Neural cell (in vitro differentiated cells): ENCODE measurements around the gene COL6A5. TPM values are rescaled to one million over a fixed set of nuclear protein-coding genes. Genes with fewer than 3 reads are reported as not detected.

Source experiments
- H2AFZ ChIP-seq: fragments of 200-600, 300-800 bp; sonication (generic), shearing (Covaris generic); 2 replicates; pipeline ENCODE4 v1.6.0; 2014; ENCODE audit warnings: low read depth, mild to moderate bottlenecking, antibody characterized with exemption, low read length, moderate library complexity
- H3F3A ChIP-seq: fragments of 200-600 bp; shearing (Covaris generic); 2 replicates; pipeline ENCODE4 v1.6.1; 2016; ENCODE audit warnings: mild to moderate bottlenecking, moderate library complexity, mixed read lengths, antibody characterized with exemption, low read length; ENCODE audit not compliant: insufficient read depth, poor library complexity, severe bottlenecking
- H3K27ac ChIP-seq: fragments of 200-600, 300-800 bp; sonication (generic), shearing (Covaris generic); 2 replicates; pipeline ENCODE4 v1.5.1; 2014; ENCODE audit warnings: mild to moderate bottlenecking, low read length, moderate library complexity
- H3K27me3 ChIP-seq: fragments of 300-800, 200-600 bp; sonication (generic), shearing (Covaris generic); 2 replicates; pipeline ENCODE4 v1.6.0; 2014; ENCODE audit warnings: mild to moderate bottlenecking, low read depth, low read length, moderate library complexity; ENCODE audit not compliant: insufficient read depth
- H3K36me3 ChIP-seq: fragments of 300-800, 200-600 bp; sonication (generic), shearing (Covaris generic); 2 replicates; pipeline ENCODE4 v1.5.1; 2014; ENCODE audit warnings: mild to moderate bottlenecking, antibody characterized with exemption, low read length, moderate library complexity; ENCODE audit not compliant: insufficient read depth
- H3K4me2 ChIP-seq: fragments of 300-800, 200-600 bp; sonication (generic), shearing (Covaris generic); 2 replicates; pipeline ENCODE4 v1.6.0; 2014; ENCODE audit warnings: mild to moderate bottlenecking, low read length
- H3K4me3 ChIP-seq: fragments of 300-800, 200-600 bp; sonication (generic), shearing (Covaris generic); 2 replicates; pipeline ENCODE4 v1.5.1; 2014; ENCODE audit warnings: mild to moderate bottlenecking, low read length, moderate library complexity
- H3K79me2 ChIP-seq: fragments of 200-600 bp; shearing (Covaris generic); replicated peaks from 2 replicates; pipeline ENCODE4 v1.6.0; 2014; ENCODE audit warnings: mild to moderate bottlenecking, low read length, moderate library complexity; ENCODE audit not compliant: insufficient read depth
- H3K9ac ChIP-seq: fragments of 300-800, 200-600 bp; sonication (generic), shearing (Covaris generic); 2 replicates; pipeline ENCODE4 v1.6.1; 2016; ENCODE audit warnings: mild to moderate bottlenecking, low read length, mixed read lengths
- H3K9me2 ChIP-seq: fragments of 200-600 bp; shearing (Covaris generic); 2 replicates; pipeline ENCODE4 v1.6.1; 2016; ENCODE audit warnings: mild to moderate bottlenecking, low read length, mixed read lengths; ENCODE audit not compliant: insufficient read depth
- H3K9me3 ChIP-seq: fragments of 200-600, 300-800 bp; sonication (generic), shearing (Covaris generic); 2 replicates; pipeline ENCODE4 v1.6.1; 2016; ENCODE audit warnings: mild to moderate bottlenecking, mixed run types, low read length, moderate library complexity, mixed read lengths
- H4K20me1 ChIP-seq: fragments of 200-600 bp; shearing (Covaris generic); 2 replicates; pipeline ENCODE4 v1.6.1; 2016; ENCODE audit warnings: mild to moderate bottlenecking, mixed run types; ENCODE audit not compliant: insufficient read depth
- CTCF ChIP-seq: fragments of 450-650 bp; IDR thresholded peaks from 2 replicates; pipeline ENCODE4 v1.5.1; 2014; ENCODE audit warnings: antibody characterized with exemption, mild to moderate bottlenecking, moderate library complexity; ENCODE audit not compliant: poor library complexity, severe bottlenecking
- EP300 ChIP-seq: fragments of 450-650 bp; conservative IDR thresholded peaks from 2 replicates; pipeline ENCODE4 v1.6.1; 2014; ENCODE audit warnings: antibody characterized with exemption, mild to moderate bottlenecking, moderate library complexity; ENCODE audit not compliant: poor library complexity, severe bottlenecking
- EZH2 ChIP-seq: fragments of 200-600, 300-800 bp; shearing (Covaris generic), sonication (generic); IDR thresholded peaks from 2 replicates; pipeline ENCODE4 v1.6.1; 2014; ENCODE audit warnings: antibody characterized with exemption, low read length, borderline replicate concordance, mild to moderate bottlenecking; ENCODE audit not compliant: insufficient read depth, poor library complexity, severe bottlenecking
- MXI1 ChIP-seq: fragments of 450-650 bp; conservative IDR thresholded peaks from 2 replicates; pipeline ENCODE4 v1.6.1; 2014; ENCODE audit warnings: antibody characterized with exemption, mild to moderate bottlenecking; ENCODE audit not compliant: poor library complexity, severe bottlenecking
- POLR2AphosphoS5 ChIP-seq: IDR thresholded peaks from 2 replicates; pipeline ENCODE4 v1.6.1; 2012
- RAD21 ChIP-seq: fragments of 450-650 bp; conservative IDR thresholded peaks from 2 replicates; pipeline ENCODE4 v1.6.1; 2014; ENCODE audit warnings: antibody characterized with exemption, mild to moderate bottlenecking, moderate library complexity
- REST ChIP-seq: IDR thresholded peaks from 2 replicates; pipeline ENCODE4 v1.6.1; 2012; ENCODE audit warnings: borderline replicate concordance
- SMC3 ChIP-seq: fragments of 450-650 bp; conservative IDR thresholded peaks from 2 replicates; pipeline ENCODE4 v1.6.1; 2014; ENCODE audit warnings: antibody characterized with exemption, mild to moderate bottlenecking, moderate library complexity; ENCODE audit not compliant: poor library complexity
- TAF1 ChIP-seq: IDR thresholded peaks from 2 replicates; pipeline ENCODE4 v1.6.1; 2012; ENCODE audit warnings: low read depth
- polyA plus RNA-seq: library from polyadenylated mRNA; depleted of rRNA; stranded (reverse); fragments of >200 nt; gene quantifications from 2 replicates; pipeline ENCODE4 v1.2.3, GENCODE V29; 2014

Gene COL6A5
- polyA plus RNA-seq, 1 donor from 2014 or later, result not detected

- H3K4me3 ChIP-seq, result no peak overlapping the region
- H3K4me2 ChIP-seq, result no peak overlapping the region
- no peak overlapping the region for H3K9ac ChIP-seq
- no peaks in the 10 kb centered on the region for H3F3A ChIP-seq
- H3K27me3 ChIP-seq, result no peaks in the 10 kb centered on the region
- no peak overlapping the region for H2AFZ ChIP-seq
- no peak overlapping the region for H3K27ac ChIP-seq
- H4K20me1 ChIP-seq, result no peaks in the 10 kb centered on the region
- no peaks in the 10 kb centered on the region for H3K36me3 ChIP-seq
- TF ChIP-seq SMC3, result no peak
- TF ChIP-seq EZH2, result no peak
- TF ChIP-seq RAD21, result no peak
- no peak for TF ChIP-seq EP300
- TF ChIP-seq TAF1, result no peak
- TF ChIP-seq CTCF, result no peak
- no peak for TF ChIP-seq POLR2AphosphoS5
- no peak for TF ChIP-seq MXI1
- no peak for TF ChIP-seq REST
- no peaks in the 10 kb centered on the region for H3K9me2 ChIP-seq
- no peaks in the 10 kb centered on the region for H3K79me2 ChIP-seq
- no peaks in the 10 kb centered on the region for H3K9me3 ChIP-seq
Observed at GRCh38 chr3:130380398-130380797, 34.9 kb downstream of the COL6A5 start.

GRCh38 chr3:130383424-130383823, 38.0 kb downstream of the COL6A5 start:
- no peaks in the 10 kb centered on the region for H4K20me1 ChIP-seq
- no peak overlapping the region for H3K4me3 ChIP-seq
- no peaks in the 10 kb centered on the region for H3K27me3 ChIP-seq
- TF ChIP-seq MXI1 (no peak), EP300 (no peak), RAD21 (no peak), CTCF (no peak), TAF1 (no peak), POLR2AphosphoS5 (no peak), SMC3 (no peak), REST (no peak), EZH2 (no peak)
- H3K9me2 ChIP-seq, result no peaks in the 10 kb centered on the region
- H3F3A ChIP-seq, result no peaks in the 10 kb centered on the region
- H3K36me3 ChIP-seq, result no peaks in the 10 kb centered on the region
- H3K79me2 ChIP-seq, result no peaks in the 10 kb centered on the region
- H3K9me3 ChIP-seq, result no peaks in the 10 kb centered on the region
- H3K9ac ChIP-seq, result no peak overlapping the region
- no peak overlapping the region for H3K27ac ChIP-seq
- H3K4me2 ChIP-seq, result no peak overlapping the region
- no peak overlapping the region for H2AFZ ChIP-seq
